ENCODE data around the gene EHD1. TPM values are rescaled to one million over a fixed set of nuclear protein-coding genes. Genes with fewer than 3 reads are reported as not detected.

The EHD1 gene
- total and polyA plus RNA-seq, 9 of the 15 experiments (the other 6 are each of a cell fraction or from before 2014, with no cell fraction given), result 0.46 to 65.0 (median 16.4) TPM

- TF ChIP-seq, protein P1, sequence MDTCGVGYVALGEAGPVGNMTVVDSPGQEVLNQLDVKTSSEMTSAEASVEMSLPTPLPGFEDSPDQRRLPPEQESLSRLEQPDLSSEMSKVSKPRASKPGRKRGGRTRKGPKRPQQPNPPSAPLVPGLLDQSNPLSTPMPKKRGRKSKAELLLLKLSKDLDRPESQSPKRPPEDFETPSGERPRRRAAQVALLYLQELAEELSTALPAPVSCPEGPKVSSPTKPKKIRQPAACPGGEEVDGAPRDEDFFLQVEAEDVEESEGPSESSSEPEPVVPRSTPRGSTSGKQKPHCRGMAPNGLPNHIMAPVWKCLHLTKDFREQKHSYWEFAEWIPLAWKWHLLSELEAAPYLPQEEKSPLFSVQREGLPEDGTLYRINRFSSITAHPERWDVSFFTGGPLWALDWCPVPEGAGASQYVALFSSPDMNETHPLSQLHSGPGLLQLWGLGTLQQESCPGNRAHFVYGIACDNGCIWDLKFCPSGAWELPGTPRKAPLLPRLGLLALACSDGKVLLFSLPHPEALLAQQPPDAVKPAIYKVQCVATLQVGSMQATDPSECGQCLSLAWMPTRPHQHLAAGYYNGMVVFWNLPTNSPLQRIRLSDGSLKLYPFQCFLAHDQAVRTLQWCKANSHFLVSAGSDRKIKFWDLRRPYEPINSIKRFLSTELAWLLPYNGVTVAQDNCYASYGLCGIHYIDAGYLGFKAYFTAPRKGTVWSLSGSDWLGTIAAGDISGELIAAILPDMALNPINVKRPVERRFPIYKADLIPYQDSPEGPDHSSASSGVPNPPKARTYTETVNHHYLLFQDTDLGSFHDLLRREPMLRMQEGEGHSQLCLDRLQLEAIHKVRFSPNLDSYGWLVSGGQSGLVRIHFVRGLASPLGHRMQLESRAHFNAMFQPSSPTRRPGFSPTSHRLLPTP (IDR thresholded peaks at IDR 0.05; ENCODE audit: borderline replicate concordance, extremely low read depth, insufficient read length), result no peak
- no peak for TF ChIP-seq CEBPB (tag; IDR thresholded peaks at IDR 0.05)
- no peak for TF ChIP-seq ERF (CRISPR knock-in tag; IDR thresholded peaks at IDR 0.05)
- peak; percentile 41 for TF ChIP-seq EP400 (IDR thresholded peaks at IDR 0.05)
- TF ChIP-seq CREB1 (IDR thresholded peaks at IDR 0.05), result peak; percentile 55
- no peak for TF ChIP-seq CREB1 (CRISPR knock-in tag; IDR thresholded peaks at IDR 0.05)
- TF ChIP-seq HIVEP1 (CRISPR knock-in tag; IDR thresholded peaks at IDR 0.05), result peak; percentile 89
- TF ChIP-seq, protein P2, sequence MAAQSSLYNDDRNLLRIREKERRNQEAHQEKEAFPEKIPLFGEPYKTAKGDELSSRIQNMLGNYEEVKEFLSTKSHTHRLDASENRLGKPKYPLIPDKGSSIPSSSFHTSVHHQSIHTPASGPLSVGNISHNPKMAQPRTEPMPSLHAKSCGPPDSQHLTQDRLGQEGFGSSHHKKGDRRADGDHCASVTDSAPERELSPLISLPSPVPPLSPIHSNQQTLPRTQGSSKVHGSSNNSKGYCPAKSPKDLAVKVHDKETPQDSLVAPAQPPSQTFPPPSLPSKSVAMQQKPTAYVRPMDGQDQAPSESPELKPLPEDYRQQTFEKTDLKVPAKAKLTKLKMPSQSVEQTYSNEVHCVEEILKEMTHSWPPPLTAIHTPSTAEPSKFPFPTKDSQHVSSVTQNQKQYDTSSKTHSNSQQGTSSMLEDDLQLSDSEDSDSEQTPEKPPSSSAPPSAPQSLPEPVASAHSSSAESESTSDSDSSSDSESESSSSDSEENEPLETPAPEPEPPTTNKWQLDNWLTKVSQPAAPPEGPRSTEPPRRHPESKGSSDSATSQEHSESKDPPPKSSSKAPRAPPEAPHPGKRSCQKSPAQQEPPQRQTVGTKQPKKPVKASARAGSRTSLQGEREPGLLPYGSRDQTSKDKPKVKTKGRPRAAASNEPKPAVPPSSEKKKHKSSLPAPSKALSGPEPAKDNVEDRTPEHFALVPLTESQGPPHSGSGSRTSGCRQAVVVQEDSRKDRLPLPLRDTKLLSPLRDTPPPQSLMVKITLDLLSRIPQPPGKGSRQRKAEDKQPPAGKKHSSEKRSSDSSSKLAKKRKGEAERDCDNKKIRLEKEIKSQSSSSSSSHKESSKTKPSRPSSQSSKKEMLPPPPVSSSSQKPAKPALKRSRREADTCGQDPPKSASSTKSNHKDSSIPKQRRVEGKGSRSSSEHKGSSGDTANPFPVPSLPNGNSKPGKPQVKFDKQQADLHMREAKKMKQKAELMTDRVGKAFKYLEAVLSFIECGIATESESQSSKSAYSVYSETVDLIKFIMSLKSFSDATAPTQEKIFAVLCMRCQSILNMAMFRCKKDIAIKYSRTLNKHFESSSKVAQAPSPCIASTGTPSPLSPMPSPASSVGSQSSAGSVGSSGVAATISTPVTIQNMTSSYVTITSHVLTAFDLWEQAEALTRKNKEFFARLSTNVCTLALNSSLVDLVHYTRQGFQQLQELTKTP (IDR thresholded peaks at IDR 0.05; ENCODE audit: low read depth in 1 of 2, partially characterized antibody in 2 of 2), result peak in 1 of 2 experiments; percentile 56
- TF ChIP-seq STAT5A (IDR thresholded peaks at IDR 0.05; ENCODE audit: borderline replicate concordance, low read length), result no peak
- TF ChIP-seq, protein P3, sequence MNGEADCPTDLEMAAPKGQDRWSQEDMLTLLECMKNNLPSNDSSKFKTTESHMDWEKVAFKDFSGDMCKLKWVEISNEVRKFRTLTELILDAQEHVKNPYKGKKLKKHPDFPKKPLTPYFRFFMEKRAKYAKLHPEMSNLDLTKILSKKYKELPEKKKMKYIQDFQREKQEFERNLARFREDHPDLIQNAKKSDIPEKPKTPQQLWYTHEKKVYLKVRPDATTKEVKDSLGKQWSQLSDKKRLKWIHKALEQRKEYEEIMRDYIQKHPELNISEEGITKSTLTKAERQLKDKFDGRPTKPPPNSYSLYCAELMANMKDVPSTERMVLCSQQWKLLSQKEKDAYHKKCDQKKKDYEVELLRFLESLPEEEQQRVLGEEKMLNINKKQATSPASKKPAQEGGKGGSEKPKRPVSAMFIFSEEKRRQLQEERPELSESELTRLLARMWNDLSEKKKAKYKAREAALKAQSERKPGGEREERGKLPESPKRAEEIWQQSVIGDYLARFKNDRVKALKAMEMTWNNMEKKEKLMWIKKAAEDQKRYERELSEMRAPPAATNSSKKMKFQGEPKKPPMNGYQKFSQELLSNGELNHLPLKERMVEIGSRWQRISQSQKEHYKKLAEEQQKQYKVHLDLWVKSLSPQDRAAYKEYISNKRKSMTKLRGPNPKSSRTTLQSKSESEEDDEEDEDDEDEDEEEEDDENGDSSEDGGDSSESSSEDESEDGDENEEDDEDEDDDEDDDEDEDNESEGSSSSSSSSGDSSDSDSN (IDR thresholded peaks at IDR 0.05; ENCODE audit: borderline replicate concordance in 1 of 2, low read depth in 2 of 2, low read length in 2 of 2), result peak in 1 of 2 experiments; percentile 76; a peak in 1 of 4 replicates
- no peak for TF ChIP-seq ZNF311 (CRISPR knock-in tag; IDR thresholded peaks at IDR 0.05)
- no peak for TF ChIP-seq ZNF717 (CRISPR knock-in tag; IDR thresholded peaks at IDR 0.05)
- TF ChIP-seq RAD21 (CRISPR knock-in tag; conservative IDR thresholded peaks at IDR 0.05 in 1 of 2, IDR thresholded peaks at IDR 0.05 in 1 of 2), result peak in 1 of 2 experiments; percentile 26; a peak in 2 of 4 replicates
Measured at GRCh38 chr11:64803158-64803845, 75.1 kb downstream of the EHD1 start, which contains the start of gene MAP4K2 (continued).

All from K562 (cell line).